PFSK-1 (cell line): Measurements from ENCODE around the gene IGLL1.

ENCODE experiments used
- FOXP2 ChIP-seq: optimal IDR thresholded peaks from 2 replicates; pipeline ENCODE3; 2011; ENCODE audit warnings: borderline replicate concordance, control low read depth, inconsistent platforms; ENCODE audit not compliant: insufficient read depth; ENCODE audit errors: extremely low read length, extremely low read depth
- POLR2AphosphoS5 ChIP-seq: IDR thresholded peaks from 2 replicates; pipeline ENCODE4 v1.6.1; 2012; ENCODE audit warnings: low read depth, mild to moderate bottlenecking, control low read depth, low read length, moderate library complexity
- REST ChIP-seq, 2 experiments: IDR thresholded peaks; 2 replicates each; pipeline versions ENCODE4 v1.6.1 to v1.8.0; 2011 to 2012; ENCODE audit warnings: low read depth in 2 of 2, low read length in 2 of 2, control low read depth in 1 of 2, inconsistent platforms in 1 of 2, mild to moderate bottlenecking in 1 of 2, moderate library complexity in 1 of 2; ENCODE audit not compliant: insufficient read depth in 1 of 2
- SIN3A ChIP-seq: IDR thresholded peaks from 2 replicates; pipeline ENCODE4 v1.6.1; 2012; ENCODE audit warnings: mild to moderate bottlenecking, low read length, moderate library complexity, borderline replicate concordance; ENCODE audit not compliant: insufficient read depth
- TAF1 ChIP-seq: IDR thresholded peaks from 2 replicates; pipeline ENCODE4 v1.6.1; 2012; ENCODE audit warnings: low read length, control low read depth, borderline replicate concordance; ENCODE audit not compliant: insufficient read depth

Gene IGLL1

GRCh38 chr22:23576681-23577080 lies 3.4 kb downstream of the IGLL1 start:
- TF ChIP-seq POLR2AphosphoS5 (no peak), SIN3A (no peak), TAF1 (no peak), REST (IDR thresholded peaks at IDR 0.05; ENCODE audit: insufficient read depth in 1 of 2, low read depth in 2 of 2, low read length in 2 of 2) (no peak), FOXP2 (no peak)

- TF ChIP-seq TAF1 (no peak), REST (IDR thresholded peaks at IDR 0.05; ENCODE audit: insufficient read depth in 1 of 2, low read depth in 2 of 2, low read length in 2 of 2) (no peak), FOXP2 (no peak), POLR2AphosphoS5 (no peak), SIN3A (no peak)
Observed at GRCh38 chr22:23575601-23576000, 4.5 kb downstream of the IGLL1 start.

GRCh38 chr22:23574877-23575276 lies 5.2 kb downstream of the IGLL1 start:
- no peak for TF ChIP-seq FOXP2
- TF ChIP-seq POLR2AphosphoS5 = no peak
- TF ChIP-seq SIN3A = no peak
- TF ChIP-seq REST (IDR thresholded peaks at IDR 0.05; ENCODE audit: insufficient read depth in 1 of 2, low read depth in 2 of 2, low read length in 2 of 2) = no peak
- no peak for TF ChIP-seq TAF1

GRCh38 chr22:23574371-23574811 lies 5.7 kb downstream of the IGLL1 start:
- TF ChIP-seq TAF1 (no peak), REST (IDR thresholded peaks at IDR 0.05; ENCODE audit: insufficient read depth in 1 of 2, low read depth in 2 of 2, low read length in 2 of 2) (no peak), SIN3A (no peak), FOXP2 (no peak)

- no peak for TF ChIP-seq SIN3A
- no peak for TF ChIP-seq REST (IDR thresholded peaks at IDR 0.05; ENCODE audit: insufficient read depth in 1 of 2, low read depth in 2 of 2, low read length in 2 of 2)
- TF ChIP-seq FOXP2 = no peak
- TF ChIP-seq POLR2AphosphoS5 = no peak
Observed at GRCh38 chr22:23571486-23571885, 8.6 kb downstream of the IGLL1 start.
